Activated B cell treated with CpG ODN at 0.5 μM for 24 hours (primary cell): ENCODE measurements around the gene ERO1B. TPM values are rescaled to one million over a fixed set of nuclear protein-coding genes. Genes with fewer than 3 reads are reported as not detected.

Experiments used
- ATAC-seq: fragments of 200-7000 bp; cut with Tn5 transposase; one replicate; pipeline ENCODE4 v1.10.0; 2021; ENCODE audit warnings: low read depth, mild to moderate bottlenecking, moderate library complexity
- CTCF ChIA-PET: fragments of 350-600 bp; sonication (Branson Sonifier 250); formaldehyde crosslinking; loops from one replicate; lab custom pipeline; 2021; ENCODE audit warnings: antibody characterized with exemption; lab: Charles Lee
- POLR2A ChIA-PET: fragments of 350-600 bp; sonication (Branson Sonifier 250); formaldehyde crosslinking; loops from one replicate; lab custom pipeline; 2021; ENCODE audit warnings: antibody characterized with exemption; lab: Charles Lee
- DNase-seq: peaks from one replicate; pipeline ENCODE4 v3.0.0; 2022
- H3K27ac Mint-ChIP-seq: one replicate; pipeline ENCODE4 v1.8.0; 2020; ENCODE audit warnings: mixed read lengths
- H3K27me3 Mint-ChIP-seq: one replicate; pipeline ENCODE4 v1.8.0; 2021; ENCODE audit warnings: mixed read lengths
- H3K36me3 Mint-ChIP-seq: one replicate; pipeline ENCODE4 v1.8.0; 2021; ENCODE audit warnings: low read depth, mixed read lengths
- H3K4me1 Mint-ChIP-seq: one replicate; pipeline ENCODE4 v1.8.0; 2021; ENCODE audit warnings: mixed read lengths
- H3K4me3 Mint-ChIP-seq: one replicate; pipeline ENCODE4 v1.8.0; 2020; ENCODE audit warnings: mild to moderate bottlenecking, mixed read lengths
- H3K9me3 Mint-ChIP-seq: one replicate; pipeline ENCODE4 v1.8.0; 2020; ENCODE audit warnings: mixed read lengths
- CTCF ChIP-seq: fragments of 200-600 bp; IDR thresholded peaks from one replicate; pipeline ENCODE4 v1.8.0; 2022; ENCODE audit warnings: antibody characterized with exemption, mild to moderate bottlenecking
- intact Hi-C: fragments of 100-400 bp; cut with micrococcal nuclease; formaldehyde crosslinking; loops from one replicate; pipeline ENCODE4 v1.15.1; 2024
- total RNA-seq: library from RNA; stranded (reverse); gene quantifications from 2 replicates; pipeline ENCODE4 v1.2.3, GENCODE V29; 2022

Gene ERO1B
- total RNA-seq, 1 donor from 2014 or later = 17.5 TPM

DNA sequence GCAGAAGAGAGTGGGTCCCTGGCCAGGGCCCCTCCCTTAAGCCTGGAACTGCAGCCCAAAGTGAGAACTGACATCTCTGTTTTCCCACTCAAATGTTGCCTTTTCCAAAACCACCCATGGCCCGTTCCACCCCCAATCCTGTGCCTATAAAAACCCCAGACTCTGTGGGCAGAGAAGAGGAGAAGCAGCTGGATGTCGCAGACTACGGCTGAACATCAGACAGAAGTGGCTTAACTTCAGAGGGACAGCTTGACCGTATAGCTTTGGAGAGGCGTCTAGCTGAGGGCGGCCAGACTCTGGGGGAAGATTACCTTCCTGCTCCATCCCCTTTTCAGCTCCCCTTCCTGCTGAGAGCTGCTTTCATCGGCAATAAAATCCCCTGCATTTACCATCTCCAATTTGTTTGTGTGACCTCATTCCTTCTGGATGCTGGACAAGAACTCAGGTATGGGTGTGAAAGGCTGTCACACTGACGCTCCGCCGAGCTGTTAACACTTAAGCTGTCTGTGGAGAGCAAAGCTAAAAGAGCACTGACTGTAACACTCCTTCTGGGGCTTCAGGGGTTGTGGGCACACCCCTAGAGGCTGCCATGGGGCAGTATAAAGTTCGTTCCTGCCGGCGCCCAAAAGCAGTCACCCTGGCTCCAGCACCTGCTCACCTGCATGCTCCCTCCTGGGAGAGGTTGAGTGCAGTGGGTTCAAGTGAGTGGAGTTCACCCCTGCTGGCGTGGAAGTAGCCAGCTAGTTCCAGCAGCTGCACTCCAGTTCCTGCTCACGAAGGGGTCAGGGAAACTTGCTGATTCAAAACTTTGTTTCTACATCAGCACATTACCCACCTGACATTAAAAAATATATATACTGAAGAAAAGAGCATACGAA is 19.6 kb upstream of the ERO1B start:
- H3K4me1 Mint-ChIP-seq = no peaks in the 10 kb centered on the region
- H3K9me3 Mint-ChIP-seq = no peaks in the 10 kb centered on the region
- ChIA-PET CTCF (no interaction called here), POLR2A (no interaction called here)
- no peak overlapping the region for H3K4me3 Mint-ChIP-seq
- no peak for ATAC-seq
- H3K27ac Mint-ChIP-seq = no peak overlapping the region
- no peaks in the 10 kb centered on the region for H3K27me3 Mint-ChIP-seq
- no peak for DNase-seq
- no peaks in the 10 kb centered on the region for H3K36me3 Mint-ChIP-seq
- intact Hi-C loops = no loop called here
- no peak for TF ChIP-seq CTCF

- ChIA-PET POLR2A (no interaction called here), CTCF (no interaction called here)
- H3K9me3 Mint-ChIP-seq = no peaks in the 10 kb centered on the region
- H3K27me3 Mint-ChIP-seq = no peaks in the 10 kb centered on the region
- intact Hi-C loops = no loop called here
- ATAC-seq = no peak
- H3K4me1 Mint-ChIP-seq = no peaks in the 10 kb centered on the region
- TF ChIP-seq CTCF = no peak
- no peaks in the 10 kb centered on the region for H3K36me3 Mint-ChIP-seq
- DNase-seq = no peak
- H3K4me3 Mint-ChIP-seq = no peak overlapping the region
- no peak overlapping the region for H3K27ac Mint-ChIP-seq
Measured at GRCh38 chr1:236297161-236297560, 15.4 kb upstream of the ERO1B start.

DNA sequence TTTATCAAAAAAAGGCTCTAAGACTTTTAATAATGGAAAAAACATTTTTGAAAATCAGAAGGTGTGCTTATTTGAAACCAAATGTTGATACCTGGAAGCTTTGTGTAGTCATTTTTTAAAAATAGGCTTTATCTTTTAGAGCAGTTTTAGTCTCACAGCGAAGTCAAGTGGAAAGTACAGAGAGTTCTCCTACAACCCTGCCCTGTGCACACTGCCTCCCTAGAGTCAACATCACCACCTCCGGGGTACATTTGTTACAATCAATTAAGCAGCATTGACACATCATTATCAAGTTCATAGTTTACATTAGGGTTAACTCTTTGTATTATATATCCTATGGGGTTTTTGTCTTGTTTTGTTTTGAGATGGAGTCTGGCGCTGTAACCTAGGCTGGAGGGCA is 10.7 kb upstream of the ERO1B start:
- H3K4me1 Mint-ChIP-seq = no peaks in the 10 kb centered on the region
- H3K36me3 Mint-ChIP-seq = no peaks in the 10 kb centered on the region
- TF ChIP-seq CTCF = no peak
- DNase-seq (no peak), ATAC-seq (no peak)
- ChIA-PET POLR2A (no interaction called here), CTCF (no interaction called here)
- H3K4me3 Mint-ChIP-seq = no peak overlapping the region
- H3K9me3 Mint-ChIP-seq = no peaks in the 10 kb centered on the region
- H3K27ac Mint-ChIP-seq = no peak overlapping the region
- peaks cover 2% of the 10 kb centered on the region for H3K27me3 Mint-ChIP-seq
- intact Hi-C loops = no loop called here

DNA sequence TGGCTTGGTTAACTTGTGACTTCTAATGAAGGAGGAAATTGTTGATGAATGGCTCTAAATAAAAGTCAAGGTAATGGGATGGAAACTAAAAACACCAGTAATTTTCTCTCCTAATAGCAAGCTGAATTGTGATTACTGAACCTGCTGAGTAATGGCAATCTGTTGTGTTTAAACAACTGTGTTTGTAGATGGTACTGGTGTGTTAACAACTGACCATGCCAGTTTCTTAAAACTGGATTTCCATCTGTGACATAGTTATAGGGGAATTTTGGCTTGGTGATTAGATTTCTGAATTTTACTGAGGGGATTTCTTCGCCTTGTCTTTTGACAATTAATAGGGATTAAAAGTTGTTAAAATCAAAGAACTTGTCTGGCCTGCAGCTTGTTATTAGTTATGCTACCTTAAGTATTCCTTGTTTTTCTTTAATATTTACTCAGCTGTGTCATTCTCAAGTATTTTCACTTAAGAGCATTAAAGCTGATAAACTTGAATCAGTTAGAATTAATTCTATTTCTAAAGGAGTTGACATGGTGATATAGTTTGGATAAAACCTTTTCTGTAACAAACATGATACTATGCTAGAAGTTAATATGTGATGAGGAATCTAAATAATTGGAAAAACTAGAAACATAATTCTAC is 7.9 kb upstream of the ERO1B start:
- Mint-ChIP-seq H3K4me3 (no peak overlapping the region), H3K27me3 (peaks cover 2% of the 10 kb centered on the region), H3K36me3 (no peaks in the 10 kb centered on the region), H3K9me3 (no peaks in the 10 kb centered on the region), H3K4me1 (peaks cover 9% of the 10 kb centered on the region), H3K27ac (no peak overlapping the region)
- ChIA-PET CTCF (interaction anchor here (0.6 kb wide), 1 partner anchor 239 kb away, joined by 3 read pairs; no protein-coding TSS in a partner anchor), POLR2A (no interaction called here)
- no peak for TF ChIP-seq CTCF
- no peak for DNase-seq
- intact Hi-C loops = no loop called here
- no peak for ATAC-seq

- intact Hi-C loops = no loop called here
- POLR2A ChIA-PET = no interaction called here
- TF ChIP-seq CTCF = no peak
- Mint-ChIP-seq H3K4me1 (peaks cover 19% of the 10 kb centered on the region), H3K9me3 (no peaks in the 10 kb centered on the region), H3K27me3 (peaks cover 2% of the 10 kb centered on the region), H3K4me3 (no peak overlapping the region), H3K36me3 (no peaks in the 10 kb centered on the region), H3K27ac (no peak overlapping the region)
- CTCF ChIA-PET = interaction anchor here (1.0 kb wide), 1 partner anchor 151 kb away, joined by 3 read pairs; no protein-coding TSS in a partner anchor
- no peak for ATAC-seq
- no peak for DNase-seq
Measured at GRCh38 chr1:236288620-236288976, 6.8 kb upstream of the ERO1B start.
